GM21447 (cell line): ENCODE results near the gene DAPK2.
A peak's percentile ranks its signal among the peaks of the same experiment; 100 is the strongest.
"Not testable (repeated sequence)": the region's sequence is repeated elsewhere in the genome, so short reads cannot be mapped to it uniquely, and the experiment has no call there.

Source experiments
- ATAC-seq: cut with Tn5 transposase; IDR thresholded peaks from one replicate; pipeline ENCODE4 v1.9.1; 2021; ENCODE audit not compliant: unreplicated experiment

DAPK2 gene

GRCh38 chr15:64058279-64058678 lies 12.0 kb upstream of the DAPK2 start:
- no peak for ATAC-seq

- not testable (repeated sequence) for ATAC-seq
Measured at GRCh38 chr15:64053674-64054073, 7.4 kb upstream of the DAPK2 start.

- ATAC-seq = no peak
Measured at GRCh38 chr15:64052925-64053491, 6.7 kb upstream of the DAPK2 start.

- no peak for ATAC-seq
Measured at GRCh38 chr15:64051407-64052259, 5.3 kb upstream of the DAPK2 start.

GRCh38 chr15:64051093-64051402 lies 4.8 kb upstream of the DAPK2 start:
- ATAC-seq = no peak

GRCh38 chr15:64050281-64051092 lies 4.2 kb upstream of the DAPK2 start:
- ATAC-seq = no peak

GRCh38 chr15:64048781-64049460 lies 2.6 kb upstream of the DAPK2 start:
- no peak for ATAC-seq

GRCh38 chr15:64045774-64046420 lies 388 bp downstream of the DAPK2 start:
- ATAC-seq = peak; percentile 22

GRCh38 chr15:64045101-64045435 lies 1.2 kb downstream of the DAPK2 start:
- peak; percentile 12 for ATAC-seq

- ATAC-seq = peak; percentile 49
Measured at GRCh38 chr15:64044300-64045100, 1.8 kb downstream of the DAPK2 start.

- ATAC-seq = no peak
Measured at GRCh38 chr15:64038878-64039610, 7.2 kb downstream of the DAPK2 start.

GRCh38 chr15:64037966-64038365 lies 8.3 kb downstream of the DAPK2 start:
- no peak for ATAC-seq

- no peak for ATAC-seq
Measured at GRCh38 chr15:64037116-64037515, 9.2 kb downstream of the DAPK2 start.

GRCh38 chr15:64035525-64035924 lies 10.8 kb downstream of the DAPK2 start:
- ATAC-seq = no peak

GRCh38 chr15:64034519-64034918 lies 11.8 kb downstream of the DAPK2 start:
- no peak for ATAC-seq

- no peak for ATAC-seq
Measured at GRCh38 chr15:64032329-64032728, 14.0 kb downstream of the DAPK2 start.

GRCh38 chr15:64030123-64030522 lies 16.2 kb downstream of the DAPK2 start:
- no peak for ATAC-seq

- ATAC-seq = no peak
Measured at GRCh38 chr15:64029633-64030032, 16.7 kb downstream of the DAPK2 start.

GRCh38 chr15:64029110-64029509 lies 17.2 kb downstream of the DAPK2 start:
- ATAC-seq = no peak
